Loucy (cell line): ENCODE data around the gene RASD1.

Experiments used
- CTCF ChIP-seq: fragments of 200-600 bp; sonication (generic); conservative IDR thresholded peaks from 2 replicates; pipeline ENCODE4 v1.5.1; 2014; ENCODE audit warnings: mild to moderate bottlenecking, antibody characterized with exemption, low read length
- EZH2phosphoT487 ChIP-seq: fragments of 200-600 bp; IDR thresholded peaks from 2 replicates; pipeline ENCODE4 v1.6.1; 2018; ENCODE audit warnings: antibody characterized with exemption, mild to moderate bottlenecking, moderate library complexity, borderline replicate concordance

GRCh38 chr17:17508019-17508535 lies 11.9 kb upstream of the RASD1 start:
- no peak for TF ChIP-seq CTCF
- TF ChIP-seq EZH2phosphoT487: no peak
